ENCODE measurements around the gene SDCCAG8. TPM values are rescaled to one million over a fixed set of nuclear protein-coding genes. Genes with fewer than 3 reads are reported as not detected.

SDCCAG8 gene
- total and polyA plus RNA-seq, 2 of the 8 experiments (the other 6 are each of a cell fraction or from before 2014, with no cell fraction given): 15.6 to 21.0 TPM

GRCh38 chr1:243375596-243375995 lies 119.8 kb downstream of the SDCCAG8 start:
- H3K4me2 ChIP-seq (ENCODE audit: insufficient read depth in 1 of 2, low read depth in 2 of 2, low read length in 2 of 2): no peak overlapping the region
- no peak overlapping the region for H3K23ac ChIP-seq (ENCODE audit: insufficient read length)
- no peak overlapping the region for H2BK120ac ChIP-seq (replicated peaks; ENCODE audit: low read depth, low read length)
- H4K8ac ChIP-seq (ENCODE audit: extremely low read depth, insufficient read depth, low read length): no peak overlapping the region
- no peaks in the 10 kb centered on the region for H3K79me2 ChIP-seq (ENCODE audit: control insufficient read depth in 1 of 2, insufficient read depth in 2 of 2, low read length in 2 of 2)
- no peak overlapping the region for H2AK5ac ChIP-seq (ENCODE audit: low read depth, low read length)
- no peaks in the 10 kb centered on the region for H3K27me3 ChIP-seq (replicated peaks in 1 of 4; ENCODE audit: control insufficient read depth in 3 of 4, extremely low read depth in 1 of 4, insufficient read depth in 3 of 4, low read length in 3 of 4)
- no peak overlapping the region for H4K5ac ChIP-seq (ENCODE audit: insufficient read length, low read depth, low read length)
- H4K91ac ChIP-seq (replicated peaks; ENCODE audit: insufficient read length, low read length): no peak overlapping the region
- DNase-seq (ENCODE audit: low read depth in 1 of 2, low spot score in 2 of 2) (no peak), FAIRE-seq (no peak)
- H3K56ac ChIP-seq (replicated peaks; ENCODE audit: insufficient read length, low read depth, low read length): no peak overlapping the region
- ChIA-PET CTCF (ENCODE audit: partially characterized antibody) (interaction anchor here (0.9 to 1.2 kb wide), 3 partner anchors 8 to 20 kb away, joined by 3 to 4 read pairs (median 3); no protein-coding TSS in a partner anchor), POLR2A (ENCODE audit: partially characterized antibody) (no interaction called here)
- no peak overlapping the region for H3K4me3 ChIP-seq (ENCODE audit: extremely low read depth in 1 of 4, insufficient read depth in 2 of 4, low read depth in 3 of 4, low read length in 4 of 4)
- H2BK5ac ChIP-seq (ENCODE audit: low read depth, low read length): no peak overlapping the region
- 93% methylated on average over 1 of the region's 1 CpG; no CpG with 5 or more reads in 1 of the 2 experiments for WGBS, 2 experiments (ENCODE audit: extremely low coverage in 1 of 2, insufficient coverage in 1 of 2, insufficient read length in 1 of 2, insufficient replicate concordance in 2 of 2, low coverage in 1 of 2, low lambda C conversion rate in 2 of 2, missing lambda C conversion rate in 1 of 2)
- H3K18ac ChIP-seq (ENCODE audit: extremely low read depth, low read length): no peak overlapping the region
- H3K14ac ChIP-seq (ENCODE audit: insufficient read length): no peak overlapping the region
- no peaks in the 10 kb centered on the region for H3K79me1 ChIP-seq (ENCODE audit: low read depth, low read length)
- no peaks in the 10 kb centered on the region for H3K9me3 ChIP-seq (ENCODE audit: insufficient read depth in 2 of 2, low read depth in 1 of 2, low read length in 1 of 2)
- no peak overlapping the region for H2BK20ac ChIP-seq (ENCODE audit: low read length)
- H2AFZ ChIP-seq (ENCODE audit: low read length): no peak overlapping the region
- H2BK12ac ChIP-seq (ENCODE audit: low read depth, low read length): no peak overlapping the region
- no peaks in the 10 kb centered on the region for H3K36me3 ChIP-seq (ENCODE audit: control insufficient read depth in 2 of 4, insufficient read depth in 4 of 4, low read length in 3 of 4)
- no peak overlapping the region for H2BK15ac ChIP-seq (ENCODE audit: low read length)
- no peak overlapping the region for H3K27ac ChIP-seq (ENCODE audit: low read depth, low read length)
- no peak overlapping the region for H3K9ac ChIP-seq (replicated peaks in 1 of 4; ENCODE audit: extremely low read depth in 1 of 4, low read depth in 3 of 4, low read length in 3 of 4)
- H3K23me2 ChIP-seq (ENCODE audit: low read depth, low read length): no peaks in the 10 kb centered on the region
- 0 out of 7 replicates have a peak, but pooled peaks cover 0 to 1% (median 0%) of the 10 kb centered on the region in 4 experiments for H3K4me1 ChIP-seq (replicated peaks in 1 of 4; ENCODE audit: control insufficient read depth in 3 of 4, insufficient read depth in 4 of 4, low read length in 3 of 4)
- H4K20me1 ChIP-seq (replicated peaks in 1 of 2; ENCODE audit: control insufficient read depth in 1 of 2, insufficient read depth in 2 of 2, low read length in 2 of 2): no peaks in the 10 kb centered on the region
- no peak overlapping the region for H3K4ac ChIP-seq (replicated peaks; ENCODE audit: insufficient read length, low read depth, low read length)
- TF ChIP-seq SUZ12 (IDR thresholded peaks at IDR 0.05; ENCODE audit: low read length) (no peak), CEBPB (IDR thresholded peaks at IDR 0.05; ENCODE audit: low read depth, low read length) (no peak), EGR1 (IDR thresholded peaks at IDR 0.05; ENCODE audit: borderline replicate concordance, low read depth, low read length) (no peak), CHD1 (IDR thresholded peaks at IDR 0.05; ENCODE audit: low read depth, low read length) (no peak), BRCA1 (IDR thresholded peaks at IDR 0.05; ENCODE audit: low read depth, low read length) (no peak)

Measured in H1 (cell line).